GM18867 (cell line): ENCODE data around the gene FST.

Experiments used
- ATAC-seq: cut with Tn5 transposase; IDR thresholded peaks from one replicate; pipeline ENCODE4 v1.9.1; 2021; ENCODE audit warnings: mild to moderate bottlenecking, moderate library complexity; ENCODE audit not compliant: unreplicated experiment

The FST gene

DNA sequence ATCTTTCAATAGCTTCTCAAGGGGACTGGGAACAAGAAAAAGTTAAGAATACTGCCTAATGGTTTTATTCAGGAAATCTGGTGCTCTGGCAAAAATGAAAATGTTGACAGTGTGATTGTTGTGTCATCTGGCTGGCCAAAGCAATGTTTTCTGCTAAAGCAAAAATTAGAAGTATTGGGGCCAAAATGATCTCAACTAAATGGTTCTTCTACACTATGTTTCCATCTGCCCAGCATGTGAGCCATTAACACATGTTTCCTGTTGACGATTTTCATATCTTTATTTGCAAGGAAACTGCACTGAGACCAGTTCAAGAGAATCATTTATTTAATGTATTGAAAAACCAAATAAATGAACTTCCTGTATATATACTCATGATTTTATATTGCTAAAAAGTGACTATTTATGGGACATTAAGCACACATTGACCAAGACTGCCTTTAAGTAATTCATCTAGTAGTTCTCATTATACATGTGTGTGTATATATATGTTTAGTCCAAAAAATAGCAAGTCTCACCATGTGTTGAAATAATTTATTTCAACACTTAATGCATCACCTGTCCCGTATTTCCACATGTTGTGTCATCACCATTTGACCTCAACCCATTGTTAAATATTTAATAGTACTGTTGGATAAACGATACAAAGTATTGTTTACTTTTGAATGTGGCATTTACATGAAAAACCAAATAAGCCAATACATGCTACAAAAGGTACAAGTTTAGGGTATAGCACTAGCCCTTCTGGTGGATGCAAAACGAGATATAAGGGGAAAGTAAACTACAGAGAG, 7.5 kb upstream of the FST start:
- no peak for ATAC-seq

- ATAC-seq = no peak
Observed at GRCh38 chr5:53473633-53474032, 6.8 kb upstream of the FST start.

DNA sequence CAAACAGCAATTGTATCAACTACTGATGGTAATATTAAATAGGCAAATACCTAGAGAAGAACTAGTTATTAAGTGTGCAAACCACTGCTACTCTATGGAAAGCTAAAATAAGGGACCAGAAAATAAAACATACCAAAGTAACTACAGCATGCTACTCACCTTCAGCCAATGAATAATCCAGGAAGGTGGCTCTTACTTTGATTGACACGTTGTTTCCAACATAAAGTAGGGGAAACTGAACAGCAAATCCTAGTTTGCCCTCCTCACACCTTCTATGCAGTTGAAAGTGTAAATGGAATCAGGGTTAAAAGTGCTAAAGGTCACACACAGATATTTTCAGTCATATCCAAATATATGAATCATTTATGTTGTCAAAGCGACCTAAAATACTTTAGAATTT, 5.1 kb upstream of the FST start:
- no peak for ATAC-seq

- ATAC-seq = no peak
Observed at GRCh38 chr5:53476019-53476418, 4.4 kb upstream of the FST start.

GRCh38 chr5:53476531-53477480, 3.6 kb upstream of the FST start:
- no peak for ATAC-seq

DNA sequence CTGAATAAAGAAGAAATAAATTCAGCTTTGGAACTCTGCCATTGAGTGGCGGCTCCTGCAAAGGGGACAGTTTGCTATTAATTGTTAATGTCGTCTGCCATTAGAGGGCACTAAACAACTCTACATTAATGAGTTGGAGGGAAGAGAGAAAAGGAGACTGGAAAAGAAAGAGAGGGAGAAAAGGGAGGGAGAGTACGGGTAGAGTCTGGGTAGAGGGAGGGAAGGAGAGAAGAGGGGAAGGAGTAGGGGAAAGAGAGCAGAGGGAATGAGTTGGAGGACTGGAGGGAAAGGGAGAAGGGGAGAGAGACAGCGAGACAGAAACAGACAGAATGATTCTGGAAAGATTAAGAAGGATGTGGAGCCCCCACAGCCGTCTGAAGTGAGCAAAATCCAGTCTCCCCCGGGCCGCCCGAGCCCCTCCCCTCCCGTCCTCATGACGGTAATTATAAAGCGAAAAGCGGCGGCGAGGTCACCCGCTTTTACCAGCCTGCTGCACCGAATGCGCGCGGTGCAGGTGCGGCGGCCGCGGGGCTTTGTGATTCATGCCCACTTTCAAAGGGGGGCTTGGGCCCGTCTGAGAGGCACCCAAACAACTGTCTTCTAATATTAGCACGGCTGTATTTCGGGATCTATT, 1.9 kb upstream of the FST start:
- peak; percentile 31 for ATAC-seq

GRCh38 chr5:53479045-53479589, 1.3 kb upstream of the FST start:
- no peak for ATAC-seq

- ATAC-seq = no peak
Observed at GRCh38 chr5:53479590-53480415, 626 bp upstream of the FST start.

GRCh38 chr5:53481159-53481886, 894 bp downstream of the FST start:
- ATAC-seq = no peak

- peak; percentile 79 for ATAC-seq
Observed at GRCh38 chr5:53481887-53482716, 1.7 kb downstream of the FST start.

GRCh38 chr5:53482717-53483638, 2.5 kb downstream of the FST start:
- ATAC-seq = no peak

DNA sequence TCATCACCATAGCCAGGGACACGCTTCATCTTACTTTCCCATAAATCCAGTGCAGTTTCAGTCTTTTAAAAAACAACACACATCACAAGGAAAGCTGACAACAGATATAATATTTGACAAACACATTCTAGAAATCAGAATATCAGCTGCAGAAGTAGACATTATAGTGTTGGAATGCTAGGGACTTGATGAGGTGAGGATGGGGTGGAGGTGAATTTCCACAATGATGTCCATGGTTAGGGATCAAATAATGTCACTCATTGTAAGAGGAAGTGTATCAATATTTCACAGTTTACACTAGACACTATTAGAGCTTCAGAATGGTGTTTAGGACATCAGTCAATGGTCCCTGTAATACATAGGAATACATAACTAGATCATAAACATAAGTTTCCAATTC, 7.0 kb downstream of the FST start:
- no peak for ATAC-seq

DNA sequence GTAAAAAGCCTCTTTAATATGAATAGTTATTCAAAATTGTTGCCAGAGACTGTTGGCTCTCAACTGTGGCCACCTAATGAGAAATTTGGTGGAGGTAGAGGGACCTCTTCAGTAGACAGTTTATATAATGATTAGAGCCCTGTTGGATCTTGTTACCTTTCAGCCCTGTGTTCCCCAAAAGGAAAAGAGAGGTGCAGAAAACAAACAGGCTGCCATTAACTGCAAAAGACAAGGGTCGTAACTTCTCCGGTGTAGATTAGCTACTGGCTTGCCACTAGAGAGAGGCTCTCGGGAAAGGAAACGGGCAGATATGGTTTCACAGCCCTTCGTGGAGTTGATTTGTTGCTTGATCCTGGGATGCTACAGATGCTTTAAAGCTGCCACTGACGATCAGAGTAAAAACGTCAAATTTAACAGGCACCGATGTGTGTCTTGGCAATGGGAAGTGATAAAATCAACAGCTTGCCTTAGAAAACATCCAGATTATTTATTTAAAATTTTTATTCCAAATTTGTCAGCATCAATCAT, 7.8 kb downstream of the FST start:
- ATAC-seq = no peak

DNA sequence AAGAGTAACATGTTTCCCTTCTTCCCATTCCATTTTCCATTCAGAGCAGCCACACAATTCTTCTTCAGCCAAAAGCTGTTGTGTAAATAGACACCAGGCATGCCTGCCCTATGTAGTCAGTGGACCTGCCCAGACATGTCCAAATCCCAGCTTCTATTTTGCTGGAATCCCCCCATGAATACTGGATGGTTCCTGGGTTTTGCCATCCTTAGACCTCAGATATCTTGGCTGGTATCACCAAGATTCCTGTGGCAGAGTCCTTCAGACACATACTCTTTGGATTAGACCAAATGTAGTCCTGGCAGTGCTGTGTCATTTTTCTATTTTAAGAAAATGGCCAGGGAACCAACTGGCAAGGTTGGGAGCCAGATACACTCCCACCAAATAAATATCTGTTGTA, 10.3 kb downstream of the FST start:
- ATAC-seq = no peak

DNA sequence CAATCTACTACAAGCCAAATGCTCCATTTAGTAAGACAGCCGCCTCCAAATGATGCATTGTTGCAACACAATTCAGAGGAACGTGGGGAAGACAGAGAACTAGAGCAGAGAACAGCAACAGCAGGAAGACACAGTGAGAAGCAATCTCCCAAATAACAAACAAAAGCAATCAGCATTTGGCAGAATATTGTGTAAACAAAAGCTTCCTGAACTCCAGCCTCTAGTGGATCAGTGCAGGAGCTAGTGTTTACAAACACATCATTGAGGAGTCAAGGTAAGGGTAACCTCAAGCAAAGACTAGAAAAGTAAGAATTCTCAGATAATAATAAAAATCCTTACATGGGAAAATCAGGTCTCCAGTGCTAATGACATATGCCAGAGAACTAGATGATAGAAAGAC, 20.6 kb downstream of the FST start:
- no peak for ATAC-seq

DNA sequence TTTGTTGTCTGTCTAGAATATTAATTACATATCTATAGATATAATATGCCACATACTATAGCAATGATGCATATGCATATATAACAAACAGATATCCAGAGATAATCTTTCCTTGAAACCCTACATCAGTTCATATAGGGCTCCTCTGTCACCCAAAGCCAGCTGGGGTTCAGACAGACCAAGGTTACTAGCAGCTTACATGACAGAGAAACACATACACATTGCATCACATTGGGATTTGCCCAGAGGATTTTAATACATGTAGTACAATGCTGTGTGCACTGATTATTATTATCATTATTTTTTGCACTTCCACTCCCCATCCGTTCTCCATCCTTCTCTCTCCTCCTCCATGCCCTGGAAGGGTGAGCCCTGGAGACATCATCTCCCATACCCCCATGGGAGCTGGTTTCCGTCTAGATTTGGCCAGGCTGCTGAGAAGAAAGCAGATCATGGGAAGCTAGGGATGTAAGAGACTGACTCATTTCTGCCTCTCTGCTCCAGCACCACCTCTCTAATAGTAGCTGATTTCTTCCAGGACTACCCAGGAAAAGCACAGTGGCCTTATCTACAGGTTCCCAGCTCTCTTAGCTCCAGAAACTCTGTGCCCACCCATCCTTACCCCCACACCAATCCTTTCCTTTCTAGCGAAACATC, 23.3 kb downstream of the FST start:
- ATAC-seq = no peak

GRCh38 chr5:53507013-53507412, 26.6 kb downstream of the FST start:
- ATAC-seq = no peak
